Neural progenitor cell (in vitro differentiated cells): ENCODE data around the gene ATG10. TPM values are rescaled to one million over a fixed set of nuclear protein-coding genes. Genes with fewer than 3 reads are reported as not detected.

ENCODE experiments used
- DNase-seq: peaks from one replicate; pipeline ENCODE4 v3.0.0-alpha.2; 2016; ENCODE audit warnings: low spot score
- H2AFZ ChIP-seq: fragments of 200-600 bp; sonication (generic); replicated peaks from 2 replicates; pipeline ENCODE4 v1.6.1; 2016; ENCODE audit warnings: antibody characterized with exemption
- H3F3A ChIP-seq: fragments of 200-600 bp; sonication (generic); 2 replicates; pipeline ENCODE4 v1.6.1; 2016; ENCODE audit warnings: antibody characterized with exemption, low read depth
- H3K27ac ChIP-seq: fragments of 200-600 bp; sonication (generic); 2 replicates; pipeline ENCODE4 v1.5.1; 2016; ENCODE audit warnings: mild to moderate bottlenecking
- H3K27me3 ChIP-seq: fragments of 200-600 bp; sonication (generic); 2 replicates; pipeline ENCODE4 v1.6.1; 2016; ENCODE audit warnings: mild to moderate bottlenecking, moderate library complexity
- H3K36me3 ChIP-seq: fragments of 200-600 bp; sonication (generic); 2 replicates; pipeline ENCODE4 v1.5.1; 2016
- H3K4me1 ChIP-seq: fragments of 200-600 bp; sonication (generic); 2 replicates; pipeline ENCODE4 v1.6.1; 2016; ENCODE audit warnings: mixed run types
- H3K4me2 ChIP-seq: fragments of 200-600 bp; sonication (generic); 2 replicates; pipeline ENCODE4 v1.6.1; 2016
- H3K4me3 ChIP-seq: fragments of 200-600 bp; sonication (generic); 2 replicates; pipeline ENCODE4 v1.5.1; 2016
- H3K79me2 ChIP-seq: fragments of 200-600 bp; sonication (generic); 2 replicates; pipeline ENCODE4 v1.6.1; 2016; ENCODE audit warnings: low read depth
- H3K9ac ChIP-seq: fragments of 200-600 bp; sonication (generic); 2 replicates; pipeline ENCODE4 v1.6.1; 2016
- H3K9me3 ChIP-seq: fragments of 200-600 bp; sonication (generic); 2 replicates; pipeline ENCODE4 v1.5.1; 2016; ENCODE audit warnings: low read depth
- H4K20me1 ChIP-seq: fragments of 200-600 bp; sonication (generic); 2 replicates; pipeline ENCODE4 v1.6.1; 2016; ENCODE audit warnings: low read depth
- H3K27ac Mint-ChIP-seq: 3 replicates; pipeline ENCODE4 v1.8.0; 2021; ENCODE audit warnings: mixed read lengths
- H3K27me3 Mint-ChIP-seq: 2 replicates; pipeline ENCODE4 v1.8.0; 2022; ENCODE audit warnings: low read depth, mild to moderate bottlenecking, inconsistent platforms, moderate library complexity, mixed read lengths; ENCODE audit not compliant: insufficient read depth
- H3K36me3 Mint-ChIP-seq: 3 replicates; pipeline ENCODE4 v1.8.0; 2021; ENCODE audit warnings: mixed read lengths
- H3K4me1 Mint-ChIP-seq: 3 replicates; pipeline ENCODE4 v1.8.0; 2021; ENCODE audit warnings: mixed read lengths
- H3K4me3 Mint-ChIP-seq: 3 replicates; pipeline ENCODE4 v1.8.0; 2021; ENCODE audit warnings: mild to moderate bottlenecking, moderate library complexity, mixed read lengths
- H3K9me3 Mint-ChIP-seq: 3 replicates; pipeline ENCODE4 v1.8.0; 2020; ENCODE audit warnings: mixed read lengths
- CTCF ChIP-seq: fragments of 200-600 bp; sonication (generic); IDR thresholded peaks from 2 replicates; pipeline ENCODE4 v1.5.1; 2017; ENCODE audit warnings: antibody characterized with exemption, mild to moderate bottlenecking
- EZH2 ChIP-seq: fragments of 200-600 bp; sonication (generic); IDR thresholded peaks from 2 replicates; pipeline ENCODE4 v1.6.1; 2017; ENCODE audit warnings: antibody characterized with exemption, mild to moderate bottlenecking, moderate library complexity
- EZH2phosphoT487 ChIP-seq: fragments of 200-600 bp; sonication (generic); IDR thresholded peaks from 2 replicates; pipeline ENCODE4 v1.6.1; 2017; ENCODE audit warnings: antibody characterized with exemption
- total RNA-seq: library from RNA; depleted of rRNA; stranded (reverse); fragments of >200 nt; gene quantifications from 2 replicates; pipeline ENCODE4 v1.2.3, GENCODE V29; 2015; ENCODE audit warnings: low replicate concordance

Gene ATG10
- total RNA-seq, 1 donor from 2014 or later = 13.4 TPM

- H3K36me3 ChIP-seq = no peaks in the 10 kb centered on the region
- H3K27me3 ChIP-seq = no peaks in the 10 kb centered on the region
- Mint-ChIP-seq H3K4me1 (peaks cover under 1% of the 10 kb centered on the region), H3K9me3 (no peaks in the 10 kb centered on the region), H3K27me3 (no peaks in the 10 kb centered on the region), H3K36me3 (no peaks in the 10 kb centered on the region), H3K4me3 (no peak overlapping the region), H3K27ac (no peak overlapping the region)
- H3F3A ChIP-seq = no peaks in the 10 kb centered on the region
- H3K4me1 ChIP-seq = peaks cover 2% of the 10 kb centered on the region
- DNase-seq = no peak
- H3K79me2 ChIP-seq = no peaks in the 10 kb centered on the region
- H4K20me1 ChIP-seq = no peaks in the 10 kb centered on the region
- TF ChIP-seq CTCF (no peak), EZH2phosphoT487 (no peak), EZH2 (no peak)
- H3K9me3 ChIP-seq = no peaks in the 10 kb centered on the region
- H3K9ac ChIP-seq = no peak overlapping the region
- H3K4me2 ChIP-seq = no peak overlapping the region
- H3K27ac ChIP-seq = no peak overlapping the region
- H3K4me3 ChIP-seq = no peak overlapping the region
- no peak overlapping the region for H2AFZ ChIP-seq
These were observed 179.8 kb downstream of the ATG10 start for GRCh38 chr5:82151662-82152061.

GRCh38 chr5:82152978-82153481 is 181.2 kb downstream of the ATG10 start:
- no peaks in the 10 kb centered on the region for H3K9me3 Mint-ChIP-seq
- DNase-seq = no peak
- H3K36me3 ChIP-seq = no peaks in the 10 kb centered on the region
- H3K27me3 ChIP-seq = no peaks in the 10 kb centered on the region
- H3K4me3 Mint-ChIP-seq = no peak overlapping the region
- no peak overlapping the region for H3K27ac ChIP-seq
- H3F3A ChIP-seq = no peaks in the 10 kb centered on the region
- no peaks in the 10 kb centered on the region for H3K36me3 Mint-ChIP-seq
- no peaks in the 10 kb centered on the region for H3K79me2 ChIP-seq
- TF ChIP-seq EZH2phosphoT487 = no peak
- no peak for TF ChIP-seq CTCF
- no peak for TF ChIP-seq EZH2
- no peak overlapping the region for H3K4me2 ChIP-seq
- no peak overlapping the region for H3K9ac ChIP-seq
- H4K20me1 ChIP-seq = no peaks in the 10 kb centered on the region
- no peak overlapping the region for H3K27ac Mint-ChIP-seq
- H3K27me3 Mint-ChIP-seq = no peaks in the 10 kb centered on the region
- H3K4me1 ChIP-seq = peaks cover 6% of the 10 kb centered on the region
- no peak overlapping the region for H2AFZ ChIP-seq
- H3K4me1 Mint-ChIP-seq = peaks cover 5% of the 10 kb centered on the region
- no peaks in the 10 kb centered on the region for H3K9me3 ChIP-seq
- no peak overlapping the region for H3K4me3 ChIP-seq

GRCh38 chr5:82154776-82155175 is 183.0 kb downstream of the ATG10 start:
- Histone ChIP-seq H3K36me3 (no peaks in the 10 kb centered on the region), H3F3A (no peaks in the 10 kb centered on the region)
- TF ChIP-seq EZH2 (no peak), EZH2phosphoT487 (no peak), CTCF (no peak)

More at GRCh38 chr5:82154776-82155175, 183.0 kb downstream of the ATG10 start:
- Histone ChIP-seq H2AFZ (no peak overlapping the region), H3K27me3 (no peaks in the 10 kb centered on the region), H3K27ac (no peak overlapping the region), H4K20me1 (no peaks in the 10 kb centered on the region), H3K9me3 (no peaks in the 10 kb centered on the region), H3K4me3 (no peak overlapping the region), H3K4me1 (peaks cover 6% of the 10 kb centered on the region), H3K79me2 (no peaks in the 10 kb centered on the region), H3K9ac (no peak overlapping the region), H3K4me2 (no peak overlapping the region)
- Mint-ChIP-seq H3K36me3 (no peaks in the 10 kb centered on the region), H3K27ac (no peak overlapping the region), H3K4me3 (no peak overlapping the region), H3K9me3 (no peaks in the 10 kb centered on the region), H3K27me3 (no peaks in the 10 kb centered on the region), H3K4me1 (peaks cover 5% of the 10 kb centered on the region)
- DNase-seq = no peak
